Measurements from ENCODE around the gene PRTFDC1. TPM values are rescaled to one million over a fixed set of nuclear protein-coding genes. Genes with fewer than 3 reads are reported as not detected.
A peak's percentile ranks its signal among the peaks of the same experiment; 100 is the strongest.

Gene PRTFDC1
- total RNA-seq, 1 donor from 2014 or later, result 7.6 TPM

DNA sequence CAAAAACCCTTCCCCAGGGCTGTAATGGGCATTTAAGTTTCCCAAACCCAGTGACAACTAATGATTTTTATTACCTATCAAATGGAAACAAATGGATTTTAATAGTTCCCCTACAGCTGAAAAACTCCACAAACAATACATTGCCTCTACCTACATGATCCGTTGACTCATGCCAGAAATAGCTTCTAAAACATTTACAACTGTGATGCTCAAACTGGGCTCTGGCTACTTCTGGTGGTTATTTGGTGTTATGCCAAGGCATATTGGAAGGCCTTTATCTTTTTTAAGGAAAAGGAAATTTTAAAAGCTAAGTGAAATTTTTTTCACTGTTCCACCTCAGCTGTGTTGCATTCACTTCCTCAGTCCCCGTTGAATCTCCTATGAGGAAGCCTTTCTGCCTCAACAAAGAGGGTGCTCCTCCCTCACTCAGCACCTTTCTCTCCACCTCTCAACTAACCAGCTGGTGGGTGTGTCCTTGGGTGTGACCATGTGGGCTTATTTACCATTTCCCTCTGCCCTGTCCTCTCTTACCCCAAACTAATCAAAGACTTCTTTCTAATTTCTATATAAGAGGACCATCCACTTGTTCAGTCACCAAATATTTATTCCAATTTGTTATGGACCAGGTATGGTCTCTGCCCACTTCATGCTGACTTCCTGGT is 82.9 kb downstream of the PRTFDC1 start:
- no peak for DNase-seq (ENCODE audit: extremely low spot score in 2 of 2)
- Histone ChIP-seq H3K9me3 (no peaks in the 10 kb centered on the region), H3K27ac (no peak overlapping the region), H3K4me3 (no peak overlapping the region), H3K4me1 (peaks cover 5% of the 10 kb centered on the region), H3K27me3 (no peaks in the 10 kb centered on the region), H3K36me3 (no peaks in the 10 kb centered on the region)
- intact Hi-C loops (cut with DNase I), result no loop called here
- no peak for TF ChIP-seq CTCF (IDR thresholded peaks at IDR 0.05)
- TF ChIP-seq POLR2AphosphoS5 (IDR thresholded peaks at IDR 0.05; ENCODE audit: insufficient read depth in 1 of 2, low read depth in 1 of 2), result no peak
- TF ChIP-seq POLR2A (IDR thresholded peaks at IDR 0.05), result no peak

GRCh38 chr10:24866604-24867583 is 85.5 kb downstream of the PRTFDC1 start:
- DNase-seq (ENCODE audit: extremely low spot score in 2 of 2), result no peak
- H3K9me3 ChIP-seq, result no peaks in the 10 kb centered on the region
- TF ChIP-seq CTCF (IDR thresholded peaks at IDR 0.05) (no peak), POLR2AphosphoS5 (IDR thresholded peaks at IDR 0.05; ENCODE audit: insufficient read depth in 1 of 2, low read depth in 1 of 2) (no peak), POLR2A (IDR thresholded peaks at IDR 0.05) (no peak)
- intact Hi-C loops (cut with DNase I), result no loop called here
- no peaks in the 10 kb centered on the region for H3K27me3 ChIP-seq
- no peaks in the 10 kb centered on the region for H3K4me1 ChIP-seq
- no peak overlapping the region for H3K4me3 ChIP-seq
- peak overlapping the region; percentile 6 for H3K27ac ChIP-seq
- H3K36me3 ChIP-seq, result no peaks in the 10 kb centered on the region

DNA sequence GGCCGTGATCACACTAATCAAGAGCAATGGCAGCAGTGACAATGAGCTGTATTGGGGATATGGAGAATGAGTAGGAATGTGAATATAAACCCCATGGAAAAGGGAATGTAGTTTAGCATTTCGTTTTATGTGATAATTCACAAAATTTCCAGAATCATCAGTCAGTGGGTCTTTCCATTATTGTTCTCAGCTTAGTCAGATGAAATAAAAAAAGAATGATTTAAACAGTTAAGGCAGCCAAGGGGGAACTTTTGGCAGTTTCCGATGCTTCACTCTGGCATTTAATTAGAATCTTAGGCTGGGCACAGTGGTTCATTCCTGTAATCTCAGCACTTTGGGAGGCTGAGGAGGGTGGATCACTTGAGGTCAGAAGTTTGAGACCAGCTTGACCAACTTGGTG is 86.6 kb downstream of the PRTFDC1 start:
- intact Hi-C loops (cut with DNase I), result no loop called here
- H3K9me3 ChIP-seq, result no peaks in the 10 kb centered on the region
- no peak for TF ChIP-seq CTCF (IDR thresholded peaks at IDR 0.05)
- no peak for TF ChIP-seq POLR2AphosphoS5 (IDR thresholded peaks at IDR 0.05; ENCODE audit: insufficient read depth in 1 of 2, low read depth in 1 of 2)

GRCh38 chr10:24862589-24862988 is 89.8 kb downstream of the PRTFDC1 start:
- Histone ChIP-seq H3K4me1 (no peaks in the 10 kb centered on the region), H3K27ac (no peak overlapping the region), H3K4me3 (no peak overlapping the region), H3K36me3 (no peaks in the 10 kb centered on the region), H3K9me3 (no peaks in the 10 kb centered on the region), H3K27me3 (no peaks in the 10 kb centered on the region)
- no peak for TF ChIP-seq POLR2A (IDR thresholded peaks at IDR 0.05)
- no peak for TF ChIP-seq POLR2AphosphoS5 (IDR thresholded peaks at IDR 0.05; ENCODE audit: insufficient read depth in 1 of 2, low read depth in 1 of 2)
- no peak for TF ChIP-seq CTCF (IDR thresholded peaks at IDR 0.05)
- DNase-seq (ENCODE audit: extremely low spot score in 2 of 2), result no peak
- intact Hi-C loops (cut with DNase I), result no loop called here

More for the DNA sequence above, 86.6 kb downstream of the PRTFDC1 start:
- Histone ChIP-seq H3K36me3 (no peaks in the 10 kb centered on the region), H3K4me1 (no peaks in the 10 kb centered on the region), H3K4me3 (no peak overlapping the region), H3K27me3 (no peaks in the 10 kb centered on the region), H3K27ac (no peak overlapping the region)
- DNase-seq (ENCODE audit: extremely low spot score in 2 of 2), result no peak
